ENCODE measurements around the gene AP2A1. TPM values are rescaled to one million over a fixed set of nuclear protein-coding genes. Genes with fewer than 3 reads are reported as not detected.
"Not testable (repeated sequence)": the region's sequence is repeated elsewhere in the genome, so short reads cannot be mapped to it uniquely, and the experiment has no call there.

AP2A1 gene
- total RNA-seq, result 96.7 and 102 TPM in 2 replicates
- long read RNA-seq, partial matches to known transcripts, result 1 of 1 reads
- long read RNA-seq, other reads (novel, unspliced or antisense), result 0 of 1 reads

DNA sequence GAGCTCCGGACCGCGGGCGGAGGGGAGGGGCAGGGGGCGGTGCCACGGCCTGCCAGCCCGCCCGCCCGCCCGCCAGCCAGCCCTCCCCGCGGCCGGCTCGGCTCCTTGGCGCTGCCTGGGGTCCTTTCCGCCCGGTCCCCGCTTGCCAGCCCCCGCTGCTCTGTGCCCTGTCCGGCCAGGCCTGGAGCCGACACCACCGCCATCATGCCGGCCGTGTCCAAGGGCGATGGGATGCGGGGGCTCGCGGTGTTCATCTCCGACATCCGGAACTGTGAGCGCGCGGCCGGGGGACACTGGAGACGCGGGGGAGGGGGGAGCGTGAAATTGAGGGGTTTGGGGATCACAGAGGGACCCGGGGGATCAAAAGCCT, at the start of gene AP2A1:
TSS of gene AP2A1 (plus strand) at position 72 of the 370 bp plus-strand sequence. CDS start at position 205, 133 bp downstream.
- Mint-ChIP-seq H3K9me3 (no peaks in the 10 kb centered on the region), H3K27me3 (ENCODE audit: low read depth) (no peaks in the 10 kb centered on the region), H3K36me3 (ENCODE audit: low read depth) (no peaks in the 10 kb centered on the region), H3K4me3 (peak within 1 kb of the TSS; percentile 98), H3K4me1 (peaks cover 39% of the 10 kb centered on the region), H3K27ac (ENCODE audit: unreplicated experiment) (peak within 1 kb of the TSS; percentile 96)
- TF ChIP-seq, protein P1, sequence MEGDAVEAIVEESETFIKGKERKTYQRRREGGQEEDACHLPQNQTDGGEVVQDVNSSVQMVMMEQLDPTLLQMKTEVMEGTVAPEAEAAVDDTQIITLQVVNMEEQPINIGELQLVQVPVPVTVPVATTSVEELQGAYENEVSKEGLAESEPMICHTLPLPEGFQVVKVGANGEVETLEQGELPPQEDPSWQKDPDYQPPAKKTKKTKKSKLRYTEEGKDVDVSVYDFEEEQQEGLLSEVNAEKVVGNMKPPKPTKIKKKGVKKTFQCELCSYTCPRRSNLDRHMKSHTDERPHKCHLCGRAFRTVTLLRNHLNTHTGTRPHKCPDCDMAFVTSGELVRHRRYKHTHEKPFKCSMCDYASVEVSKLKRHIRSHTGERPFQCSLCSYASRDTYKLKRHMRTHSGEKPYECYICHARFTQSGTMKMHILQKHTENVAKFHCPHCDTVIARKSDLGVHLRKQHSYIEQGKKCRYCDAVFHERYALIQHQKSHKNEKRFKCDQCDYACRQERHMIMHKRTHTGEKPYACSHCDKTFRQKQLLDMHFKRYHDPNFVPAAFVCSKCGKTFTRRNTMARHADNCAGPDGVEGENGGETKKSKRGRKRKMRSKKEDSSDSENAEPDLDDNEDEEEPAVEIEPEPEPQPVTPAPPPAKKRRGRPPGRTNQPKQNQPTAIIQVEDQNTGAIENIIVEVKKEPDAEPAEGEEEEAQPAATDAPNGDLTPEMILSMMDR (conservative IDR thresholded peaks at IDR 0.05), result no peak
- no peak for DNase-seq (ENCODE audit: low read depth, low spot score)

DNA sequence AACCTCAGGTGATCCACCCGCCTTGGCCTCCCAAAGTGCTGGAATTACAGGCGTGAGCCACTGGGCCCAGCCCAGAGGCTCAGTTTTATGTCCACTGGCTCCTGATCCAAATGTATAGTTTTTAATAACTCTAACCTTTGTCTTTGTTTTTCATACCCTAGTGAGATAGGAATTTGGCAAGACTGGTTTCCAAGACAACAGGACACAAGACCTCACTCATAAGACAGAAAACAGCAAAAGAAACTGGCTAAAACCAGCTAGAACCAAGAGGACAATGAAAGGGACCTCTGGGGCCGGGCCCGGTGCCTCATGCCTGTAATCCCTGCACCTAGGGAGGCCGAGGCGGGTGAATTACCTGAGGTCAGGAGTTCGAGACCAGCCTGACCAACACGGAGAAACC, 48.3 kb upstream of the AP2A1 start:
- no peak for DNase-seq (ENCODE audit: low read depth, low spot score)
- H3K27me3 Mint-ChIP-seq (ENCODE audit: low read depth), result no peaks in the 10 kb centered on the region
- H3K4me1 Mint-ChIP-seq, result peaks cover 6% of the 10 kb centered on the region
- H3K9me3 Mint-ChIP-seq, result peaks cover 3% of the 10 kb centered on the region
- H3K36me3 Mint-ChIP-seq (ENCODE audit: low read depth), result peaks cover 3% of the 10 kb centered on the region
- no peak overlapping the region for H3K4me3 Mint-ChIP-seq
- TF ChIP-seq, protein P1 (conservative IDR thresholded peaks at IDR 0.05), result no peak
- H3K27ac Mint-ChIP-seq (ENCODE audit: unreplicated experiment), result no peak overlapping the region

DNA sequence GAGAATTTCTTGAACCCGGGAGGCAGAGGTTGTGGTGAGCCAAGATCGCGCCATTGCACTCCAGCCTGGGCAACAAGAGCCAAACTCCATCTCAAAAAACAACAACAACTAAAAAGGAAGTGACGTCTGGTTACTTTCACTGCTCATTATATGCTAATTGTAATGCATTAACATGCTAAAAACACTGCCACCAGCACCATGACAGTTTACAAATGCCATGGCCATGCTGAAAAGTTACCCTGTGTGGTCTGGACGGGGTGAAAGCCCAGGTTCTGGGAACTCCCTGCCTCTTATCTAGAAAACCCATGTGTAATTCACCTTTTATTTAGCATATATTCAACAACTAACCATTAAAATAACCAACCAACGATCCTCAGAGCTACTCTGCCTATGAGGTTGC, 47.8 kb upstream of the AP2A1 start:
- no peak overlapping the region for H3K27ac Mint-ChIP-seq (ENCODE audit: unreplicated experiment)
- no peaks in the 10 kb centered on the region for H3K27me3 Mint-ChIP-seq (ENCODE audit: low read depth)
- H3K4me3 Mint-ChIP-seq, result no peak overlapping the region

DNA sequence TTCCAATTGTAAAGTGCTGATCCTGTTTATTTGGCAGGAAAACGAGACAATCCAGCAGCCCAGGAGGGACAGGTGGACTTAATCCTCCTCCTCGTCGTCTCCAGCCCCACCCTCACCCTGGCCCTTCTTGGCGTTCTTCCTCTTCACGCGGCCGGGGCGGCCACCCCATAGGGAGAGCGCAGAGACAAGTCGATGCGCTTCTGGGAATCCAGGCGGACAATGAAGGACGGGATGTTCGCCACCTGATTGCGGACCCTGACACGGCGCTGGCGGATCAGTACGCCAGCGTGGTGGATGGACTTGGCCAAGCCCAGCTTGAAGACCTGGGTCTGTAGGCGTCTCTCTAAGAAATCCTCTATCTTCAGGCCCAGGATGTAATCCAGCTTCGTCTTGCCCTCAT, 47.4 kb upstream of the AP2A1 start:
- not testable (repeated sequence) for H3K4me1 Mint-ChIP-seq; H3K4me3 Mint-ChIP-seq; H3K27me3 Mint-ChIP-seq (ENCODE audit: low read depth); H3K36me3 Mint-ChIP-seq (ENCODE audit: low read depth); DNase-seq (ENCODE audit: low read depth, low spot score); H3K27ac Mint-ChIP-seq (ENCODE audit: unreplicated experiment); H3K9me3 Mint-ChIP-seq

More for the DNA sequence above, 47.8 kb upstream of the AP2A1 start:
- Mint-ChIP-seq H3K4me1 (peaks cover 6% of the 10 kb centered on the region), H3K9me3 (peaks cover 3% of the 10 kb centered on the region), H3K36me3 (ENCODE audit: low read depth) (peaks cover 3% of the 10 kb centered on the region)
- DNase-seq (ENCODE audit: low read depth, low spot score), result no peak
- TF ChIP-seq, protein P1 (conservative IDR thresholded peaks at IDR 0.05), result no peak

DNA sequence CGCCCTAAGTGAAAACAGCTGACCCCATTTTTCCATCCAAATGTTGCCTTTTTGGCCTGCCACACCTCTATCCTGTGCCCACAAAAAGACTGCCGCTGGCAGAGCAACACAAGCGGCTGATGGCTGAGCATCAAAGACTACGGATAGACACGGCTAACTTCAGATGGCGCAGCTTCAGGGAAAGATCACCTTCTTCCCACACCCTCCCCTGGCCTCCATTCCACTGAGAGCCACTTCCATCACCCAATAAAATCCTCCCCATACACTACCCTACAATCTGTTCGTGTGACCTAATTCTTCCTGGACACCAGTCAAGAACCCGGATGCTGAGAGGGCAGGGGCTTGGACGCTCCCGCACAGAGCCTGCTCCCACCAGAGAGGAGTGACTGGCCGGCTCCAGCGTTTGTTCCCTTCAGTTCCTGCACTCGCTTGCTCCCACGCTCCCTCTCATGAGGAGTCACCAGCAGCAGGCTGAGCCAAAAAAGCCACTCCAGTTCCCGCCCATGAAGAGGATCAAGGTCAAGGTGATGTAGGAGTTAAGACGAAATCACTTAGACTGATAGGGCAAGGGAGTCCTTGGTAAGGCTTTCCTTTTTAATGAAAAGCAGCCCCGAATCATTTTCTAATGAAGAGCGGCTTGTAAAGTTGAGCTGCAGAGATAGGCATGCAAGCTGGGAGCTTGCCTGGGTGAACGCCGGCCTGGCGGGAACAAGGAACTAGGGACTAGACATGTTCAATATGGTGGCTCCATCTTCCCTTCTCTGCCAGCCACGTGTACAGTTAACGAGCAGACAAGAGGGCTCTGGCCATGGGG, 39.4 kb upstream of the AP2A1 start:
- Mint-ChIP-seq H3K9me3 (no peaks in the 10 kb centered on the region), H3K36me3 (ENCODE audit: low read depth) (no peaks in the 10 kb centered on the region), H3K4me1 (no peaks in the 10 kb centered on the region), H3K27me3 (ENCODE audit: low read depth) (peaks cover 2% of the 10 kb centered on the region), H3K4me3 (no peak overlapping the region), H3K27ac (ENCODE audit: unreplicated experiment) (no peak overlapping the region)
- no peak for DNase-seq (ENCODE audit: low read depth, low spot score)
- TF ChIP-seq, protein P1 (conservative IDR thresholded peaks at IDR 0.05), result no peak

DNA sequence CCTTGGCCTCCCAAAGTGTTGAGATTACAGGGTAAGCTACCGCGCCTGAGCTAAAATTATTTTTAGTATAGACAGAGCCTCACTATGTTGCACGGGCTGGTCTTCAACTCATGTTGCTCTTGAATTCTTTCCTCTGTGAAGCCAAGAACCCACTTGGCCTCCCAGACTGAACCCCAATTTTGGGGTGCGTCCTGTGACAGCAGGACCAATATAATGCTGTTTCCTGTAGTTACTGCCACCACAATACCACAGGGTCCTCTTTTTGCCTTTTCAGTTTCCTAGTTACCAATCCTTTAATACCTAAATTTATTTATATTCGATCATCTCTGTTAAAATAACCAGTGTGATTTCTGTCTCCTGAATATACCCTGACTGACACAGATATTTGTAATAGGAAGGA, 36.6 kb upstream of the AP2A1 start:
- Mint-ChIP-seq H3K27ac (ENCODE audit: unreplicated experiment) (no peak overlapping the region), H3K36me3 (ENCODE audit: low read depth) (no peaks in the 10 kb centered on the region), H3K9me3 (no peaks in the 10 kb centered on the region), H3K4me1 (no peaks in the 10 kb centered on the region), H3K27me3 (ENCODE audit: low read depth) (peaks cover 2% of the 10 kb centered on the region), H3K4me3 (no peak overlapping the region)
- DNase-seq (ENCODE audit: low read depth, low spot score), result no peak
- TF ChIP-seq, protein P1 (conservative IDR thresholded peaks at IDR 0.05), result no peak

All from neural crest cell (in vitro differentiated cells).